HepG2 (cell line): Measurements from ENCODE around the gene LZTS2. TPM values are rescaled to one million over a fixed set of nuclear protein-coding genes. Genes with fewer than 3 reads are reported as not detected.

Source experiments
- ARNTL ChIP-seq: sonication (generic); formaldehyde crosslinking; IDR thresholded peaks from 2 replicates; pipeline ENCODE4 v1.4.0; 2020; ENCODE audit warnings: mild to moderate bottlenecking, missing genetic modification reagents
- DDIT3 ChIP-seq: sonication (generic); formaldehyde crosslinking; IDR thresholded peaks from 2 replicates; pipeline ENCODE4 v1.4.0; 2020; ENCODE audit warnings: mild to moderate bottlenecking, missing genetic modification reagents
- EEA1 ChIP-seq: sonication (generic); formaldehyde crosslinking; IDR thresholded peaks from 2 replicates; pipeline ENCODE4 v1.5.1; 2020; ENCODE audit warnings: mild to moderate bottlenecking, missing genetic modification reagents, borderline replicate concordance
- ISX ChIP-seq: sonication (generic); formaldehyde crosslinking; conservative IDR thresholded peaks from 2 replicates; pipeline ENCODE4 v1.5.0; 2020; ENCODE audit warnings: missing genetic modification reagents
- KIAA2018 ChIP-seq: sonication (generic); formaldehyde crosslinking; IDR thresholded peaks from 2 replicates; pipeline ENCODE4 v1.5.0; 2020; ENCODE audit warnings: mild to moderate bottlenecking, missing genetic modification reagents, borderline replicate concordance
- KMT2B ChIP-seq: IDR thresholded peaks from 2 replicates; pipeline ENCODE4 v1.6.1; 2016; ENCODE audit warnings: missing genetic modification reagents, missing compliant biosample characterization
- MBD4 ChIP-seq: IDR thresholded peaks from 2 replicates; pipeline ENCODE4 v1.6.1; 2012; ENCODE audit warnings: low read length, inconsistent platforms, borderline replicate concordance
- SKI ChIP-seq: fragments of 450-650 bp; IDR thresholded peaks from one replicate; pipeline ENCODE4 v1.6.1; 2018; ENCODE audit warnings: mild to moderate bottlenecking; ENCODE audit not compliant: partially characterized antibody
- SKIL ChIP-seq: sonication (generic); formaldehyde crosslinking; IDR thresholded peaks from 2 replicates; pipeline ENCODE4 v1.8.0; 2022; ENCODE audit warnings: missing genetic modification reagents, mild to moderate bottlenecking, moderate library complexity, borderline replicate concordance
- SP2 ChIP-seq: sonication (generic); formaldehyde crosslinking; IDR thresholded peaks from 2 replicates; pipeline ENCODE4 v1.5.1; 2020; ENCODE audit warnings: mild to moderate bottlenecking, missing genetic modification reagents
- U2AF2 ChIP-seq: fragments of 200-400 bp; formaldehyde crosslinking; IDR thresholded peaks from 2 replicates; pipeline ENCODE4 v1.6.1; 2017; ENCODE audit warnings: low read depth, mild to moderate bottlenecking, low read length
- ZNF557 ChIP-seq: sonication (generic); formaldehyde crosslinking; IDR thresholded peaks from 2 replicates; pipeline ENCODE4 v1.4.0; 2020; ENCODE audit warnings: missing genetic modification reagents
- ZNF558 ChIP-seq: sonication (generic); formaldehyde crosslinking; IDR thresholded peaks from 2 replicates; pipeline ENCODE4 v1.9.0; 2022; ENCODE audit warnings: mild to moderate bottlenecking, missing genetic modification reagents, borderline replicate concordance
- ZNF564 ChIP-seq: sonication (generic); formaldehyde crosslinking; IDR thresholded peaks from 2 replicates; pipeline ENCODE4 v1.8.1; 2023; ENCODE audit warnings: mild to moderate bottlenecking, missing genetic modification reagents
- ZNF724P ChIP-seq: sonication (generic); formaldehyde crosslinking; IDR thresholded peaks from 2 replicates; pipeline ENCODE4 v1.8.0; 2022; ENCODE audit warnings: missing genetic modification reagents, borderline replicate concordance
- ZNF878 ChIP-seq: sonication (generic); formaldehyde crosslinking; IDR thresholded peaks from 2 replicates; pipeline ENCODE4 v1.8.1; 2023; ENCODE audit warnings: mild to moderate bottlenecking, missing genetic modification reagents, moderate library complexity
- polyA plus RNA-seq, 8 experiments: library from polyadenylated mRNA; depleted of rRNA in 3 of 8; stranded (reverse) in 7 of 8; unstranded in 1 of 8; fragments of >200 nt; fragmentation: Illumina TruSeq in 4 of 8; extraction: Trizol in 4 of 8; gene quantifications; 2 replicates each; pipeline versions ENCODE4 v1.2.1 to v1.2.3, GENCODE V29; 2011 to 2016; ENCODE audit warnings: low read depth in 4 of 8, missing spikeins in 1 of 8, mixed read lengths in 1 of 8; ENCODE audit not compliant: insufficient read depth in 1 of 8
- total RNA-seq, 5 experiments: library from RNA; depleted of rRNA; stranded (reverse); fragments of >200 nt; fragmentation: Illumina TruSeq; extraction: Trizol; gene quantifications; 2 replicates each; pipeline ENCODE4 v1.2.3, GENCODE V29; 2016; ENCODE audit warnings: low read depth in 1 of 5
- TF ChIP-seq, protein P1 (sequence below): sonication (generic); formaldehyde crosslinking; IDR thresholded peaks from 2 replicates; pipeline ENCODE4 v1.5.1; 2020; ENCODE audit warnings: missing genetic modification reagents, mild to moderate bottlenecking, borderline replicate concordance

Gene LZTS2
- total and polyA plus RNA-seq, 2 of the 13 experiments (the other 11 are each of a cell fraction or from before 2014, with no cell fraction given): 43.6 to 65.6 TPM

- TF ChIP-seq SKIL (CRISPR knock-in tag) (no peak; the same call in 1 of the 2 replicates), MBD4 (no peak), KIAA2018 (CRISPR knock-in tag) (no peak), SP2 (CRISPR knock-in tag) (no peak), ZNF878 (CRISPR knock-in tag) (0 out of 2 replicates have a peak, but pooled peaks have one; percentile 19), ZNF557 (CRISPR knock-in tag) (peak; percentile 82; the same call in 1 of the 2 replicates), ZNF724P (CRISPR knock-in tag) (no peak), ZNF564 (no peak), KMT2B (CRISPR knock-in tag) (no peak), U2AF2 (no peak), ISX (no peak), SKI (no peak), DDIT3 (CRISPR knock-in tag) (no peak), ARNTL (CRISPR knock-in tag) (no peak), ZNF558 (CRISPR knock-in tag) (no peak), EEA1 (CRISPR knock-in tag) (no peak)
- TF ChIP-seq, protein P1, sequence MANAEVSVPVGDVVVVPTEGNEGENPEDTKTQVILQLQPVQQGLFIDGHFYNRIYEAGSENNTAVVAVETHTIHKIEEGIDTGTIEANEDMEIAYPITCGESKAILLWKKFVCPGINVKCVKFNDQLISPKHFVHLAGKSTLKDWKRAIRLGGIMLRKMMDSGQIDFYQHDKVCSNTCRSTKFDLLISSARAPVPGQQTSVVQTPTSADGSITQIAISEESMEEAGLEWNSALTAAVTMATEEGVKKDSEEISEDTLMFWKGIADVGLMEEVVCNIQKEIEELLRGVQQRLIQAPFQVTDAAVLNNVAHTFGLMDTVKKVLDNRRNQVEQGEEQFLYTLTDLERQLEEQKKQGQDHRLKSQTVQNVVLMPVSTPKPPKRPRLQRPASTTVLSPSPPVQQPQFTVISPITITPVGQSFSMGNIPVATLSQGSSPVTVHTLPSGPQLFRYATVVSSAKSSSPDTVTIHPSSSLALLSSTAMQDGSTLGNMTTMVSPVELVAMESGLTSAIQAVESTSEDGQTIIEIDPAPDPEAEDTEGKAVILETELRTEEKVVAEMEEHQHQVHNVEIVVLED (CRISPR knock-in tag): no peak
Observed at GRCh38 chr10:100998183-100998990, 1.2 kb upstream of the LZTS2 start (continued).
